Ishikawa (cell line): ENCODE data around the gene RAD51B.

Experiments
- CEBPB ChIP-seq: IDR thresholded peaks from 2 replicates; pipeline ENCODE4 v1.6.1; 2012
- CREB1 ChIP-seq: IDR thresholded peaks from 2 replicates; pipeline ENCODE4 v1.6.1; 2012; ENCODE audit warnings: low read depth
- EGR1 ChIP-seq: IDR thresholded peaks from 2 replicates; pipeline ENCODE4 v1.6.1; 2012
- EP300 ChIP-seq: IDR thresholded peaks from 2 replicates; pipeline ENCODE4 v1.6.1; 2012; ENCODE audit warnings: borderline replicate concordance
- FOXM1 ChIP-seq: IDR thresholded peaks from 2 replicates; pipeline ENCODE4 v1.6.1; 2012; ENCODE audit warnings: low read depth, borderline replicate concordance
- MAX ChIP-seq: IDR thresholded peaks from 2 replicates; pipeline ENCODE4 v1.6.1; 2012
- NFIC ChIP-seq: IDR thresholded peaks from 2 replicates; pipeline ENCODE4 v1.6.1; 2012
- RAD21 ChIP-seq: IDR thresholded peaks from 2 replicates; pipeline ENCODE4 v1.6.1; 2012; ENCODE audit warnings: low read depth
- REST ChIP-seq: IDR thresholded peaks from 2 replicates; pipeline ENCODE4 v1.6.1; 2012; ENCODE audit warnings: low read depth, mild to moderate bottlenecking
- TAF1 ChIP-seq: IDR thresholded peaks from 2 replicates; pipeline ENCODE4 v1.6.1; 2012; ENCODE audit warnings: low read depth, mild to moderate bottlenecking
- TCF12 ChIP-seq: IDR thresholded peaks from 2 replicates; pipeline ENCODE4 v1.6.1; 2012; ENCODE audit warnings: low read depth
- TEAD4 ChIP-seq: IDR thresholded peaks from 2 replicates; pipeline ENCODE4 v1.6.1; 2012
- USF1 ChIP-seq: IDR thresholded peaks from 2 replicates; pipeline ENCODE4 v1.6.1; 2012
- YY1 ChIP-seq: IDR thresholded peaks from 2 replicates; pipeline ENCODE4 v1.6.1; 2012; ENCODE audit warnings: low read depth
- ZBTB7A ChIP-seq: IDR thresholded peaks from 2 replicates; pipeline ENCODE4 v1.6.1; 2012; ENCODE audit warnings: low read depth

The RAD51B gene

GRCh38 chr14:68450391-68451120 lies 631.0 kb downstream of the RAD51B start:
- TF ChIP-seq TAF1 (no peak), TEAD4 (no peak)

DNA sequence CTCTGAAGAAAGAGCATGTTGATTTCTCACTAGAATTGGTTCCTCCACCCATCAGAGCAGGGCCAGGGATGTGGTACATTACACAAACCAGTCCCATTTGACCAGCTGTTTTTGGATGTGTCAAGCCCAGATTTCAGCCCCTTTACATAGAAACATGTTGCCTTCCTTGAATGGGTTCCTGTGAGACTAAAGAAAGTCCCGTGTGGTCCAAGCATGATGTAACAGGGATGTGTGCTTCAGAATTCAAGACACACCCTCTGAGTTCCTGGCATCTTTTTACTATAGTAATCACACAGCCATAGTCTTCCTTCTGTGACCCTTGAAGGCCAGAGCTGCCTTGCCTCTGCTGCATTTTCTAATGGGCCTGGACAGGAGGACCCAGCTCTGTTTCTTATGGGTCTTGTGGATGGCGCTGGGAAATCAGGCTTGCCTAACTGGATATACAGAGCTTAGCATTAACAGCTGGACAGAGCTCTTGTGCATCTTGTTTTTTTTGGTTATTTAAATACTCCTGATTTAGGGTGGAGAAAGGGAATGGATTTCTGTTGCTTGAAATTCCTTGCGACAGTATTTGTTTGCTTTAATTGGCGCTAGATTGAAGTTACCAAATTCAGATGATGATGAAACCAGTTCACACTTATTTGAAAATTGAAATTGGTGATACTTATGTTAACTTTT lies 632.3 kb downstream of the RAD51B start:
- TF ChIP-seq TCF12 (no peak), RAD21 (no peak), USF1 (no peak), ZBTB7A (no peak), CREB1 (no peak), EGR1 (no peak), NFIC (no peak), CEBPB (no peak), TAF1 (no peak)

- no peak for TF ChIP-seq NFIC
- no peak for TF ChIP-seq CREB1
- no peak for TF ChIP-seq RAD21
- no peak for TF ChIP-seq EGR1
Measured at GRCh38 chr14:68458253-68458652, 638.7 kb downstream of the RAD51B start.

DNA sequence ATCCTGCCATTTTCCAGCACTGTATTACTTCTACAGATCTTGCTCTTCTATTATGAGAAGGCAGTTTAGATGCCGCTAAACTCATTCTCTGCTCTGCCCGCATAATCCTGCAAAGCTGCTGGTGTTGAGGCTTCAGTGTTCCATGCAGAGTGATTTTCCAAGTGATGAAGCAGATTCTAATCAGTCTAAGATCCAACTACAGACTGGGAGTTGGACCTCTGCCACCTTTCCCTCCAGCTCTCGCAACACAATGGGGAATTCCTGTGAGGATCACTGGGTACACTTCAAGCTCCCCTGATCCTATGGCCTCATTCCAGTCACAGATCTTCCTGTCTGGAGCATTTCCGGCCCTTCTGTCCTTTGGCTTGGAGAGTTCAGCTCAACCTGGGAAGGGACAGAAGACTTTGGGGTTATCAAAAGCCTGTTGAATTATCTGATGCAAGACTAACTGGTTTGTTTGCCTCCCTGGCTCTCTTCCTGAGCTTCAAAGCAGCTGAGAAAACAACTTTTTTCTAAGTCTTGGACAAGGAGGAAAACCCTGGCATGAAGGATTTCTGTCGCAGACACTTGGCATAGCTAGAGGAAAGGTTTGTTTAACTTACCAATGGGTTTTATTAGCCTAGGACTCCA lies 639.4 kb downstream of the RAD51B start:
- TF ChIP-seq YY1 (no peak; the same call in 1 of the 2 replicates), USF1 (no peak), CREB1 (0 out of 2 replicates have a peak, but pooled peaks have one; percentile 40), FOXM1 (peak; percentile 98), EP300 (peak; percentile 99), CEBPB (peak; percentile 76; the same call in 1 of the 2 replicates), EGR1 (no peak), TEAD4 (peak; percentile 96), TCF12 (peak; percentile 99), RAD21 (no peak; the same call in 1 of the 2 replicates), MAX (peak; percentile 52; the same call in 1 of the 2 replicates), TAF1 (peak; percentile 40; the same call in 1 of the 2 replicates), NFIC (peak; percentile 99), ZBTB7A (no peak), REST (no peak)

GRCh38 chr14:68459480-68460136 lies 640.0 kb downstream of the RAD51B start:
- no peak for TF ChIP-seq YY1
- TF ChIP-seq CEBPB, result no peak
- TF ChIP-seq USF1, result no peak
- no peak for TF ChIP-seq NFIC
- no peak for TF ChIP-seq REST
- no peak for TF ChIP-seq TAF1
- no peak for TF ChIP-seq TCF12
- no peak for TF ChIP-seq FOXM1
- no peak for TF ChIP-seq RAD21
- no peak for TF ChIP-seq CREB1
- TF ChIP-seq EP300, result no peak
